ENCODE results near the gene KAZN.

KAZN gene

DNA sequence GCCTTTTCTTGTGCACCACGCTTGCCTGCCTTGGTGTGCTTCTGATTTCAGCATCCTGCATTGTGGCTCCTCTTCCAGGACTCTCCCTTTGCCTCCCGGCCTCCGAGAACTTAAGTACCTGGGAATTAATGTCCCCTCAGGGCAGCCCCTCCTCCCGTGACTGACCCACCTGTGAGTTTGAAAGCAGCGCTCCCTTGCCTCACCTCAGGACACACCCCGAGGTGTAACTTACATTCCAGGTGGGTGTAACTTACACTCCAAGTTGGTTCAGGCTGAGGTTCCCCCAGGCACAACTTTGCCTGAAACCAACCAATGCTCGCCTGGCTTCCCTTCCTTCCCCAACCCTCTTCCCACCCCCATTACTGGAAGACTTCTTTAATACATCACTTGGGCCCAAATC is 161.4 kb downstream of the KAZN start:
- no peak for DNase-seq
- H3K36me3 Mint-ChIP-seq (ENCODE audit: low read depth): peaks cover 5% of the 10 kb centered on the region
- H3K9me3 Mint-ChIP-seq: no peaks in the 10 kb centered on the region
- H3K27ac Mint-ChIP-seq: no peak overlapping the region
- H3K4me3 Mint-ChIP-seq: no peak overlapping the region
- TF ChIP-seq, protein P1, sequence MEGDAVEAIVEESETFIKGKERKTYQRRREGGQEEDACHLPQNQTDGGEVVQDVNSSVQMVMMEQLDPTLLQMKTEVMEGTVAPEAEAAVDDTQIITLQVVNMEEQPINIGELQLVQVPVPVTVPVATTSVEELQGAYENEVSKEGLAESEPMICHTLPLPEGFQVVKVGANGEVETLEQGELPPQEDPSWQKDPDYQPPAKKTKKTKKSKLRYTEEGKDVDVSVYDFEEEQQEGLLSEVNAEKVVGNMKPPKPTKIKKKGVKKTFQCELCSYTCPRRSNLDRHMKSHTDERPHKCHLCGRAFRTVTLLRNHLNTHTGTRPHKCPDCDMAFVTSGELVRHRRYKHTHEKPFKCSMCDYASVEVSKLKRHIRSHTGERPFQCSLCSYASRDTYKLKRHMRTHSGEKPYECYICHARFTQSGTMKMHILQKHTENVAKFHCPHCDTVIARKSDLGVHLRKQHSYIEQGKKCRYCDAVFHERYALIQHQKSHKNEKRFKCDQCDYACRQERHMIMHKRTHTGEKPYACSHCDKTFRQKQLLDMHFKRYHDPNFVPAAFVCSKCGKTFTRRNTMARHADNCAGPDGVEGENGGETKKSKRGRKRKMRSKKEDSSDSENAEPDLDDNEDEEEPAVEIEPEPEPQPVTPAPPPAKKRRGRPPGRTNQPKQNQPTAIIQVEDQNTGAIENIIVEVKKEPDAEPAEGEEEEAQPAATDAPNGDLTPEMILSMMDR (IDR thresholded peaks at IDR 0.05): no peak
- H3K27me3 Mint-ChIP-seq (ENCODE audit: low read depth, poor library complexity): peaks cover 2% of the 10 kb centered on the region
- H3K4me1 Mint-ChIP-seq: peaks cover 65% of the 10 kb centered on the region

- peaks cover 59% of the 10 kb centered on the region for H3K4me1 Mint-ChIP-seq
These were observed 162.3 kb downstream of the KAZN start for GRCh38 chr1:14760780-14761179.

DNA sequence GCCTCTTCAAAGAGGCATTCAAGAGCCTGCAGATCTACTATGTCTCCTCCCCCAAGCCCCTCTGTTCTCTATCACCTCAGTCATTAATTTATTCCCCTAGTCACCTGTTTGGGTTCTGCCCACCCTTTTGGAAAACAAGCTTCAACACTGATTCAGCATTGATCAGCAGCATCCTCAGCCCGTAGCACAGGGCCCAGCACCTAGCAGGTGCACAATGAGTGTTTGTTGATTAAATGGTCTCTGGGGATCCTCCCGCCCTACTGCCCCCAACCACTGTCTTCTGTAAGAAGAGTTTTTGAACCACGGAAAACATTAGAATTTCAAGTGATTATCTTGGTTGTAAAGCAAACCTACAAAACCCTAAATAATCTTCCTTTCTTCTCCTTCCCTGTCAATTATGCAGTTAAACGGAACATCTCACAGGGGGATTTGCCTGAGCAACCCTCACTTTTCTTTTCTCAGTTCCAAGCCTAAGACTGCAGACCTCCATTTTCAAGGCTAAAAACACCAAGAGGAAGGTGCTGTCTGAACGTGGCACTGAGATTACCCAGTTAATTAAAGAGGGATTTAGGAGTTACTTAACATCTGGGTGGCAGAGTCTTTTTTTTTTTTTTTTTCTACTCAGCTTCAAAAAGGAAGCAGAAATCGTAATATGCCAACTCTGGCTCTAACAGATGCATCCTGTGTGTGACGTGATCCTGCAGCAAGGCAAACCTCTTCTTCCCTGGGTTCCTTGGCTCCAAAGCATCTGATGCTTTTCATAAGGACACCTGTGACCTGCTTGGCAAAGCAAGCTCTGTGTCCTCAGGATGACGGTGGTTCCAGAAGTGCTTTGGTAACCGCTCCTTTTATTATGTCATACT is 163.0 kb downstream of the KAZN start:
- H3K4me1 Mint-ChIP-seq: peaks cover 52% of the 10 kb centered on the region
- peaks cover 2% of the 10 kb centered on the region for H3K27me3 Mint-ChIP-seq (ENCODE audit: low read depth, poor library complexity)
- no peak overlapping the region for H3K4me3 Mint-ChIP-seq
- H3K36me3 Mint-ChIP-seq (ENCODE audit: low read depth): peaks cover 20% of the 10 kb centered on the region
- peak overlapping the region; percentile 75 for H3K27ac Mint-ChIP-seq
- H3K9me3 Mint-ChIP-seq: peaks cover 5% of the 10 kb centered on the region
- TF ChIP-seq, protein P1 (IDR thresholded peaks at IDR 0.05): no peak
- no peak for DNase-seq

More at GRCh38 chr1:14760780-14761179, 162.3 kb downstream of the KAZN start:
- Mint-ChIP-seq H3K4me3 (no peak overlapping the region), H3K36me3 (ENCODE audit: low read depth) (peaks cover 14% of the 10 kb centered on the region), H3K9me3 (peaks cover 5% of the 10 kb centered on the region), H3K27me3 (ENCODE audit: low read depth, poor library complexity) (peaks cover 2% of the 10 kb centered on the region), H3K27ac (no peak overlapping the region)
- TF ChIP-seq, protein P1 (IDR thresholded peaks at IDR 0.05): no peak
- DNase-seq: no peak

DNA sequence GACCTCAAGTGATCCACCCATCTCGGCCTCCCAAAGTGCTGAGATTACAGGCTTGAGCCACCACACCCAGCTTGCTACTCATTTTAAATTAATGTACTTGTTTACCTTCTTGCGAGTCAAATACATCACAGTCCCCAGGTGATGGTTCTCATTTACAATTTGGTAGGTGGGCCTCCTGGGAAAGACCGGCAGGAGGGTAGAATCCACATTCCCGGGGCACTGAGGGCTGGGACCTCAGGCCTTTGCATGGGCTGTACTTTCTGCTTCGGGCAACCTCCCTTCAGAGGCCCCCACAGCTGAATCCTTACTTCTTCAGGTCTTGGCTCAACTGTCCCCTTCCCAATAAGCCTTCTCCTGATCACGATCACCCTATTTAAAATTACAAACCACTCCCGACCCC is 165.5 kb downstream of the KAZN start:
- no peak for DNase-seq
- H3K27ac Mint-ChIP-seq: no peak overlapping the region
- peaks cover 40% of the 10 kb centered on the region for H3K4me1 Mint-ChIP-seq
- H3K27me3 Mint-ChIP-seq (ENCODE audit: low read depth, poor library complexity): peaks cover 6% of the 10 kb centered on the region
- H3K9me3 Mint-ChIP-seq: peaks cover 5% of the 10 kb centered on the region
- H3K36me3 Mint-ChIP-seq (ENCODE audit: low read depth): peaks cover 20% of the 10 kb centered on the region
- H3K4me3 Mint-ChIP-seq: no peak overlapping the region
- TF ChIP-seq, protein P1 (IDR thresholded peaks at IDR 0.05): no peak

GRCh38 chr1:14765773-14766172 is 167.3 kb downstream of the KAZN start:
- Mint-ChIP-seq H3K9me3 (peaks cover 5% of the 10 kb centered on the region), H3K4me3 (no peak overlapping the region), H3K36me3 (ENCODE audit: low read depth) (peaks cover 20% of the 10 kb centered on the region), H3K27ac (no peak overlapping the region), H3K4me1 (peaks cover 22% of the 10 kb centered on the region), H3K27me3 (ENCODE audit: low read depth, poor library complexity) (peaks cover 6% of the 10 kb centered on the region)
- DNase-seq: no peak
- TF ChIP-seq, protein P1 (IDR thresholded peaks at IDR 0.05): no peak

GRCh38 chr1:14767075-14767474 is 168.6 kb downstream of the KAZN start:
- H3K9me3 Mint-ChIP-seq: peaks cover 5% of the 10 kb centered on the region
- peaks cover 20% of the 10 kb centered on the region for H3K36me3 Mint-ChIP-seq (ENCODE audit: low read depth)
- no peak overlapping the region for H3K27ac Mint-ChIP-seq
- no peak overlapping the region for H3K4me3 Mint-ChIP-seq
- no peak for DNase-seq
- TF ChIP-seq, protein P1 (IDR thresholded peaks at IDR 0.05): no peak
- peaks cover 6% of the 10 kb centered on the region for H3K27me3 Mint-ChIP-seq (ENCODE audit: low read depth, poor library complexity)
- peaks cover 9% of the 10 kb centered on the region for H3K4me1 Mint-ChIP-seq

Data from nephron progenitor cell (in vitro differentiated cells).